HL-60 (cell line): ENCODE measurements around the gene ITGAE.

Source experiments
- POLR2AphosphoS5 ChIP-seq: IDR thresholded peaks from 2 replicates; pipeline ENCODE4 v1.6.1; 2012; ENCODE audit warnings: low read depth
- SPI1 ChIP-seq: IDR thresholded peaks from 2 replicates; pipeline ENCODE4 v1.6.1; 2012; ENCODE audit warnings: low read depth, mild to moderate bottlenecking, borderline replicate concordance
- TF ChIP-seq, protein P1 (sequence below): IDR thresholded peaks from one replicate; pipeline ENCODE4 v1.5.1; 2011; ENCODE audit warnings: low read length, control low read depth, inconsistent platforms; ENCODE audit not compliant: insufficient read depth
- TF ChIP-seq, protein P2 (sequence below): IDR thresholded peaks from 2 replicates; pipeline ENCODE4 v1.6.1; 2012; ENCODE audit warnings: low read depth; ENCODE audit not compliant: insufficient replicate concordance

DNA sequence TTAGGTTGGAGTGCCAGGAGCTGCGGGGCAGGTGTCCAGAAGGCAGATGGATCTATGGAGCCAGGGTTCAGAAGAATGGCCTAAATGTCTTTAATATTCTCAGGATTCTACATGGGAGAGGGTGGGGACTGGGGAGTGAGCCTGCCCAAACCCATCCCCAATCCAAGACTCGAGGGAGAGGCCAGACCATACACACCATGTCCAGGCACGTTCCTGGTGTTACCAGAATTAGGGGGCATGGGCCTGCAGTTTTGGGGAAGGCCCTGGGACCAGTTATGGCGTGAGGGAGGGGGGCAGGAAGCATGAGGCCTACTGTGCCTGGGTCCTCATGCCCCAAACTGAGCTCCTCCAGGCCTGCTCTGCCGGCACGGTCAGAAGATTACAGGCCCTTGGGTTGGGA is 134.5 kb downstream of the ITGAE start:
- TF ChIP-seq SPI1 (no peak), POLR2AphosphoS5 (no peak)
- TF ChIP-seq, protein P1, sequence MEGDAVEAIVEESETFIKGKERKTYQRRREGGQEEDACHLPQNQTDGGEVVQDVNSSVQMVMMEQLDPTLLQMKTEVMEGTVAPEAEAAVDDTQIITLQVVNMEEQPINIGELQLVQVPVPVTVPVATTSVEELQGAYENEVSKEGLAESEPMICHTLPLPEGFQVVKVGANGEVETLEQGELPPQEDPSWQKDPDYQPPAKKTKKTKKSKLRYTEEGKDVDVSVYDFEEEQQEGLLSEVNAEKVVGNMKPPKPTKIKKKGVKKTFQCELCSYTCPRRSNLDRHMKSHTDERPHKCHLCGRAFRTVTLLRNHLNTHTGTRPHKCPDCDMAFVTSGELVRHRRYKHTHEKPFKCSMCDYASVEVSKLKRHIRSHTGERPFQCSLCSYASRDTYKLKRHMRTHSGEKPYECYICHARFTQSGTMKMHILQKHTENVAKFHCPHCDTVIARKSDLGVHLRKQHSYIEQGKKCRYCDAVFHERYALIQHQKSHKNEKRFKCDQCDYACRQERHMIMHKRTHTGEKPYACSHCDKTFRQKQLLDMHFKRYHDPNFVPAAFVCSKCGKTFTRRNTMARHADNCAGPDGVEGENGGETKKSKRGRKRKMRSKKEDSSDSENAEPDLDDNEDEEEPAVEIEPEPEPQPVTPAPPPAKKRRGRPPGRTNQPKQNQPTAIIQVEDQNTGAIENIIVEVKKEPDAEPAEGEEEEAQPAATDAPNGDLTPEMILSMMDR = no peak
- TF ChIP-seq, protein P2, sequence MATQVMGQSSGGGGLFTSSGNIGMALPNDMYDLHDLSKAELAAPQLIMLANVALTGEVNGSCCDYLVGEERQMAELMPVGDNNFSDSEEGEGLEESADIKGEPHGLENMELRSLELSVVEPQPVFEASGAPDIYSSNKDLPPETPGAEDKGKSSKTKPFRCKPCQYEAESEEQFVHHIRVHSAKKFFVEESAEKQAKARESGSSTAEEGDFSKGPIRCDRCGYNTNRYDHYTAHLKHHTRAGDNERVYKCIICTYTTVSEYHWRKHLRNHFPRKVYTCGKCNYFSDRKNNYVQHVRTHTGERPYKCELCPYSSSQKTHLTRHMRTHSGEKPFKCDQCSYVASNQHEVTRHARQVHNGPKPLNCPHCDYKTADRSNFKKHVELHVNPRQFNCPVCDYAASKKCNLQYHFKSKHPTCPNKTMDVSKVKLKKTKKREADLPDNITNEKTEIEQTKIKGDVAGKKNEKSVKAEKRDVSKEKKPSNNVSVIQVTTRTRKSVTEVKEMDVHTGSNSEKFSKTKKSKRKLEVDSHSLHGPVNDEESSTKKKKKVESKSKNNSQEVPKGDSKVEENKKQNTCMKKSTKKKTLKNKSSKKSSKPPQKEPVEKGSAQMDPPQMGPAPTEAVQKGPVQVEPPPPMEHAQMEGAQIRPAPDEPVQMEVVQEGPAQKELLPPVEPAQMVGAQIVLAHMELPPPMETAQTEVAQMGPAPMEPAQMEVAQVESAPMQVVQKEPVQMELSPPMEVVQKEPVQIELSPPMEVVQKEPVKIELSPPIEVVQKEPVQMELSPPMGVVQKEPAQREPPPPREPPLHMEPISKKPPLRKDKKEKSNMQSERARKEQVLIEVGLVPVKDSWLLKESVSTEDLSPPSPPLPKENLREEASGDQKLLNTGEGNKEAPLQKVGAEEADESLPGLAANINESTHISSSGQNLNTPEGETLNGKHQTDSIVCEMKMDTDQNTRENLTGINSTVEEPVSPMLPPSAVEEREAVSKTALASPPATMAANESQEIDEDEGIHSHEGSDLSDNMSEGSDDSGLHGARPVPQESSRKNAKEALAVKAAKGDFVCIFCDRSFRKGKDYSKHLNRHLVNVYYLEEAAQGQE = no peak
